ENCODE results near the gene HDAC1.
"Not testable (repeated sequence)": the region's sequence is repeated elsewhere in the genome, so short reads cannot be mapped to it uniquely, and the experiment has no call there.

The HDAC1 gene

GRCh38 chr1:32351399-32352238 lies 59.7 kb downstream of the HDAC1 start:
- DNase-seq = peak; percentile 91

- DNase-seq = no peak
Measured at GRCh38 chr1:32352239-32352745, 60.4 kb downstream of the HDAC1 start.

- DNase-seq = no peak
Measured at GRCh38 chr1:32352831-32353383, 61.0 kb downstream of the HDAC1 start.

GRCh38 chr1:32353431-32353830 lies 61.5 kb downstream of the HDAC1 start:
- no peak for DNase-seq

- DNase-seq = no peak
Measured at GRCh38 chr1:32353886-32354570, 62.1 kb downstream of the HDAC1 start.

GRCh38 chr1:32355778-32356177 lies 63.9 kb downstream of the HDAC1 start:
- DNase-seq = not testable (repeated sequence)

GRCh38 chr1:32356478-32356877 lies 64.6 kb downstream of the HDAC1 start:
- DNase-seq = no peak

GRCh38 chr1:32357614-32358013 lies 65.7 kb downstream of the HDAC1 start:
- DNase-seq = no peak

GRCh38 chr1:32358435-32358834 lies 66.6 kb downstream of the HDAC1 start:
- no peak for DNase-seq

- DNase-seq = no peak
Measured at GRCh38 chr1:32361308-32361673, 69.4 kb downstream of the HDAC1 start.

- peak; percentile 58 for DNase-seq
Measured at GRCh38 chr1:32361674-32362473, 70.0 kb downstream of the HDAC1 start.

- no peak for DNase-seq
Measured at GRCh38 chr1:32362474-32363313, 70.8 kb downstream of the HDAC1 start, which contains the start of the genes FAM229A and TSSK3. Gene FAM229A, minus strand, starts transcription at chr1:32362485. Its CDS starts 394 bp downstream, at chr1:32362091. Gene TSSK3, plus strand, starts transcription at chr1:32362539. Its CDS starts 163 bp downstream, at chr1:32362702.

- no peak for DNase-seq
Measured at GRCh38 chr1:32363713-32364112, 71.8 kb downstream of the HDAC1 start.

GRCh38 chr1:32364836-32365235 lies 73.0 kb downstream of the HDAC1 start:
- no peak for DNase-seq

GRCh38 chr1:32365445-32365844 lies 73.6 kb downstream of the HDAC1 start:
- no peak for DNase-seq

- DNase-seq = no peak
Measured at GRCh38 chr1:32367912-32368635, 76.2 kb downstream of the HDAC1 start.

GRCh38 chr1:32372149-32372756 lies 80.4 kb downstream of the HDAC1 start:
- no peak for DNase-seq

GRCh38 chr1:32373996-32374592 lies 82.2 kb downstream of the HDAC1 start:
- no peak for DNase-seq

- no peak for DNase-seq
Measured at GRCh38 chr1:32376199-32376598, 84.3 kb downstream of the HDAC1 start.

GRCh38 chr1:32377541-32378220 lies 85.8 kb downstream of the HDAC1 start:
- no peak for DNase-seq

All from stimulated activated CD4-positive, alpha-beta T cell treated with anti-CD3 and anti-CD28 coated beads, Interleukin-4, amount 100 ng/mL, for 1 hour (primary cell).